ENCODE data around the gene MRPS14.
A peak's percentile ranks its signal among the peaks of the same experiment; 100 is the strongest.

Gene MRPS14

GRCh38 chr1:174990382-174990999, 32.7 kb downstream of the MRPS14 start:
- DNase-seq (ENCODE audit: low read depth): peak; percentile 80
- TF ChIP-seq CTCF (conservative IDR thresholded peaks at IDR 0.05; ENCODE audit: control insufficient read depth, insufficient read depth, low read depth, low read length): no peak
- H3K4me3 ChIP-seq (ENCODE audit: control insufficient read depth, low read depth, low read length): peak overlapping the region; percentile 66

- no peak overlapping the region for H3K4me3 ChIP-seq (ENCODE audit: control insufficient read depth, low read depth, low read length)
- no peak for DNase-seq (ENCODE audit: low read depth)
- no peak for TF ChIP-seq CTCF (conservative IDR thresholded peaks at IDR 0.05; ENCODE audit: control insufficient read depth, insufficient read depth, low read depth, low read length)
Measured at GRCh38 chr1:174989536-174990220, 33.5 kb downstream of the MRPS14 start.

DNA sequence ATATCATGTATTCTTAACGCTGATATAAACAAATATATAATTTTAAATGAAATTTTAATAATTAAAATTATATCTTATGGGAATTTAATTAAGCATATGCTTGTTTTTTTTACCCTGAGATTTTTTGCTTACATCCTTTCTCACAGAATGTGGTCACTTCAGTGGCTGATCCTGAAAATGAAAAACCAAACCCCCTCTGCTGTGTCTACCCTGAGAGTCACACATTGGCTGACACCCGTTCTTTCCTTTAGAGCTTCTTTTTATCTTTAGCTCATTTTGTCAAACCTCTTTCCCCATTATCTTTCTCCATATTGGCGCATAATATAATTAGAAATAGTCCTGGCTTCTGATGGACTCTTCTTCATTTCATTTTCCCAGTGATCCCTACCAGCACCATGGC, 34.2 kb downstream of the MRPS14 start:
- no peak overlapping the region for H3K4me3 ChIP-seq (ENCODE audit: control insufficient read depth, low read depth, low read length)
- no peak for DNase-seq (ENCODE audit: low read depth)
- no peak for TF ChIP-seq CTCF (conservative IDR thresholded peaks at IDR 0.05; ENCODE audit: control insufficient read depth, insufficient read depth, low read depth, low read length)

- no peak for TF ChIP-seq CTCF (conservative IDR thresholded peaks at IDR 0.05; ENCODE audit: control insufficient read depth, insufficient read depth, low read depth, low read length)
- no peak for DNase-seq (ENCODE audit: low read depth)
- H3K4me3 ChIP-seq (ENCODE audit: control insufficient read depth, low read depth, low read length): no peak overlapping the region
Measured at GRCh38 chr1:174988539-174988938, 34.7 kb downstream of the MRPS14 start.

DNA sequence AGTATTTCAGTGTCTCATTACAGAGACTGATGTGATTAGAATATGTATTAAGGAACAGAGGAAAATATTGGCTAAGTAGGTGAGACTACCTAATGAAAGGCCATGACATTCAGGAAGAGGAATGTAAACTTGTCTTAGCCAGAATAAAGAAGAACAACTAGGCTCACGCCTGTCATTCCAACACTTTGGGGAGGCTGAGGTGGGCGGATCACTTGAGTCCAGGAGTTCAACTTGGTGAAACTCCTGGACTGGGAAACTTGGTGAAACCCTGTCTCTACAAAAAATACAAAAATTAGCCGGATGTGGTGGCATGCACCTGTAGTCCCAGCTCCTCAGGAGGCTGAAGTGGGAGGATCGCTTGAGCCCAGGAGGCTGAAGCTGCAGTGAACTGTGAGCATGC, 38.3 kb downstream of the MRPS14 start:
- DNase-seq (ENCODE audit: low read depth): no peak
- TF ChIP-seq CTCF (conservative IDR thresholded peaks at IDR 0.05; ENCODE audit: control insufficient read depth, insufficient read depth, low read depth, low read length): no peak
- no peak overlapping the region for H3K4me3 ChIP-seq (ENCODE audit: control insufficient read depth, low read depth, low read length)

- no peak overlapping the region for H3K4me3 ChIP-seq (ENCODE audit: control insufficient read depth, low read depth, low read length)
- peak; percentile 67 for DNase-seq (ENCODE audit: low read depth)
- TF ChIP-seq CTCF (conservative IDR thresholded peaks at IDR 0.05; ENCODE audit: control insufficient read depth, insufficient read depth, low read depth, low read length): peak; percentile 62
Measured at GRCh38 chr1:174982971-174983689, 40.1 kb downstream of the MRPS14 start.
